Sigmoid colon (tissue), 3 donors: Measurements from ENCODE around the gene POPDC2.

Experiments used
- POLR2A ChIP-seq, 2 donors: fragments of 450-650 bp; IDR thresholded peaks; one replicate each; pipeline ENCODE4 v1.6.1; 2016; ENCODE audit warnings: antibody characterized with exemption in 2 of 2, mild to moderate bottlenecking in 2 of 2, moderate library complexity in 2 of 2
- TF ChIP-seq, protein P1 (sequence below), 4 experiments: fragments of 450-650 bp in 3 of 4; fragments of 200-600 bp in 1 of 4; IDR thresholded peaks; one replicate each; pipeline ENCODE4 v1.5.1; 2016 to 2019; ENCODE audit warnings: antibody characterized with exemption in 4 of 4, mild to moderate bottlenecking in 3 of 4, moderate library complexity in 2 of 4

DNA sequence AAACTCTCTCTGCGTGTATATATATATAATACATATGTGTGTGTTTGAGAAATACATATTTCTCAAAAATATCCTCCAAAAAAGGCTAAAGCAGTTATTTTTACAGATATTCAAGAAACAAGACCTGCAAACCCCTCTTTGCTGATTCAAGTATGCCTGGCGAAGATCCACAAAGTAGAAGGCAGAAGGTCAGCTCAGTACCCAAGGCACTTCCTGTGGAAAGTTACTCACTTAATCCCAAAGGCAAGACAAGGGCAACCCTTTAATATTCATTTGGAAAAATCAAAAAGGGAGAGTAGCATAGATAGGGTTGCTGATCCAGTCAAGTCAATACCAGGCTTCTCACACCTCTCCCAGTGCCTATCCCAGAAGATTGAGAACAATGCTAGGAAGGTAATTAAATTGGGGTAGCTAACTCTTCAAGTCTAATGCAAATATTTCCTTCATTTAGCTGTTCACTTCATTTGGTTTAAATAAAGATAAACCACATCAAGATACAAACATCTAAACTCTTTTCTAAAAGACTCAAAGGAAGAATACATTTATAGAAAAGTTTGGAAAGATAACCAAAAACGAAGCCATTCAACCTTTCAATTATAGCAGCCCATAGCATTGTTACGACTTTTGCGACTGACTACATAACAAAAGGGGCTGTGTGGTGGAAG is 9.6 kb upstream of the POPDC2 start:
- TF ChIP-seq, protein P1, sequence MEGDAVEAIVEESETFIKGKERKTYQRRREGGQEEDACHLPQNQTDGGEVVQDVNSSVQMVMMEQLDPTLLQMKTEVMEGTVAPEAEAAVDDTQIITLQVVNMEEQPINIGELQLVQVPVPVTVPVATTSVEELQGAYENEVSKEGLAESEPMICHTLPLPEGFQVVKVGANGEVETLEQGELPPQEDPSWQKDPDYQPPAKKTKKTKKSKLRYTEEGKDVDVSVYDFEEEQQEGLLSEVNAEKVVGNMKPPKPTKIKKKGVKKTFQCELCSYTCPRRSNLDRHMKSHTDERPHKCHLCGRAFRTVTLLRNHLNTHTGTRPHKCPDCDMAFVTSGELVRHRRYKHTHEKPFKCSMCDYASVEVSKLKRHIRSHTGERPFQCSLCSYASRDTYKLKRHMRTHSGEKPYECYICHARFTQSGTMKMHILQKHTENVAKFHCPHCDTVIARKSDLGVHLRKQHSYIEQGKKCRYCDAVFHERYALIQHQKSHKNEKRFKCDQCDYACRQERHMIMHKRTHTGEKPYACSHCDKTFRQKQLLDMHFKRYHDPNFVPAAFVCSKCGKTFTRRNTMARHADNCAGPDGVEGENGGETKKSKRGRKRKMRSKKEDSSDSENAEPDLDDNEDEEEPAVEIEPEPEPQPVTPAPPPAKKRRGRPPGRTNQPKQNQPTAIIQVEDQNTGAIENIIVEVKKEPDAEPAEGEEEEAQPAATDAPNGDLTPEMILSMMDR (IDR thresholded peaks at IDR 0.05) = no peak
- no peak for TF ChIP-seq POLR2A (IDR thresholded peaks at IDR 0.05)
